ENCODE data around the gene MEI1.

DNA sequence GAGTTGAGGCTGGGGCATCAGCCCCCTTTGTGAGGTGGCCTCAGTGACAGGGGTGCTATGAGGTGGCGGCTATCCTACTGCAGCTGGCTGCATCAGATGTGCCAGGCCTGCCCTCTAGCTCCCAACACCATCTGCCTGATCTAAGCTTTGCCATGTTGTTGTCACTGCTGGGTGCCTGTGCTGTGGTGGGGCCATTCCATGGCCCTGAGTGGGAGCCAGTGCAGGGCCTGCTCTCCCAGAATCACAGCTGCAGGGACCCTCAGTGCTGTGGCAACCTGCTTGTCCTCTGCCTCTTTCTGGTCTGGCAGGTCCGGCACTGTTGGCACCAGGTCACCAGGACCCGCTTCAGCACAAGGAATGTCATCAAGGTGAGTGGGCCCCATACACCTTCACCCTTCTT lies 8.8 kb upstream of the MEI1 start:
- TF ChIP-seq EZH2 (IDR thresholded peaks at IDR 0.05; ENCODE audit: borderline replicate concordance): no peak
- TF ChIP-seq, protein P1, sequence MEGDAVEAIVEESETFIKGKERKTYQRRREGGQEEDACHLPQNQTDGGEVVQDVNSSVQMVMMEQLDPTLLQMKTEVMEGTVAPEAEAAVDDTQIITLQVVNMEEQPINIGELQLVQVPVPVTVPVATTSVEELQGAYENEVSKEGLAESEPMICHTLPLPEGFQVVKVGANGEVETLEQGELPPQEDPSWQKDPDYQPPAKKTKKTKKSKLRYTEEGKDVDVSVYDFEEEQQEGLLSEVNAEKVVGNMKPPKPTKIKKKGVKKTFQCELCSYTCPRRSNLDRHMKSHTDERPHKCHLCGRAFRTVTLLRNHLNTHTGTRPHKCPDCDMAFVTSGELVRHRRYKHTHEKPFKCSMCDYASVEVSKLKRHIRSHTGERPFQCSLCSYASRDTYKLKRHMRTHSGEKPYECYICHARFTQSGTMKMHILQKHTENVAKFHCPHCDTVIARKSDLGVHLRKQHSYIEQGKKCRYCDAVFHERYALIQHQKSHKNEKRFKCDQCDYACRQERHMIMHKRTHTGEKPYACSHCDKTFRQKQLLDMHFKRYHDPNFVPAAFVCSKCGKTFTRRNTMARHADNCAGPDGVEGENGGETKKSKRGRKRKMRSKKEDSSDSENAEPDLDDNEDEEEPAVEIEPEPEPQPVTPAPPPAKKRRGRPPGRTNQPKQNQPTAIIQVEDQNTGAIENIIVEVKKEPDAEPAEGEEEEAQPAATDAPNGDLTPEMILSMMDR (IDR thresholded peaks at IDR 0.05; ENCODE audit: poor library complexity): no peak
- no peak for TF ChIP-seq EZH2phosphoT487 (IDR thresholded peaks at IDR 0.05; ENCODE audit: low read depth, severe bottlenecking, unreplicated experiment)
